GM12878 (cell line): ENCODE measurements around the gene PCDHAC1. TPM values are rescaled to one million over a fixed set of nuclear protein-coding genes. Genes with fewer than 3 reads are reported as not detected.

Experiments
- ATAC-seq: fragments of 200-7000 bp; cut with Tn5 transposase; 3 replicates; pipeline ENCODE4 v1.9.1; 2020; ENCODE audit warnings: mild to moderate bottlenecking, moderate library complexity
- BruUV-seq: library from RNA; stranded (reverse); fragments of 400-500 nt; replicated peaks from 2 replicates; lab custom pipeline; 2021; lab: Mats Ljungman, UMichigan
- CTCF ChIA-PET: fragments of 300-600 bp; sonication (Branson Sonifier 250); formaldehyde crosslinking; extraction: SDS; loops from one replicate; lab custom pipeline; 2021; ENCODE audit warnings: inconsistent platforms; lab: Yijun Ruan, JAX
- POLR2A ChIA-PET: fragments of 350-600 bp; formaldehyde crosslinking; extraction: SDS; loops from one replicate; lab custom pipeline; 2021; ENCODE audit warnings: inconsistent platforms; lab: Charles Lee
- RAD21 ChIA-PET: fragments of 300-600 bp; sonication (Branson Sonifier 250); formaldehyde crosslinking; loops from one replicate; lab custom pipeline; 2023; ENCODE audit warnings: antibody characterized with exemption; ENCODE audit not compliant: unreplicated experiment; lab: Charles Lee
- SMC1A ChIA-PET: fragments of 300-600 bp; sonication (Branson Sonifier 250); formaldehyde crosslinking; loops from one replicate; lab custom pipeline; 2023; ENCODE audit not compliant: unreplicated experiment, uncharacterized antibody; lab: Charles Lee
- DNase-seq: peaks from one replicate; pipeline ENCODE4 v3.0.0-alpha.2; 2011; ENCODE audit warnings: low read depth, low spot score
- FAIRE-seq: peaks from 3 replicates; lab custom pipeline; 2011; peaks lifted over from hg19 to GRCh38; lab: Jason Lieb, UNC
- H2AFZ ChIP-seq: 2 replicates; pipeline ENCODE4 v1.6.0; 2011; ENCODE audit warnings: low read depth, low read length, control low read depth; ENCODE audit not compliant: control insufficient read depth
- H3K27ac ChIP-seq: 2 replicates; pipeline ENCODE4 v1.5.1; 2011; ENCODE audit warnings: control low read depth; ENCODE audit not compliant: control insufficient read depth, insufficient read depth
- H3K27me3 ChIP-seq, 2 experiments: replicated peaks in 1 of 2; 2 replicates each; pipeline versions ENCODE4 v1.6.0 to v1.6.1; 2011; ENCODE audit warnings: low read length in 1 of 2; ENCODE audit not compliant: control insufficient read depth in 2 of 2, insufficient read depth in 2 of 2
- H3K36me3 ChIP-seq, 2 experiments: 2 replicates each; pipeline ENCODE4 v1.5.1; 2011; ENCODE audit warnings: low read length in 1 of 2; ENCODE audit not compliant: control insufficient read depth in 2 of 2, insufficient read depth in 2 of 2
- H3K4me1 ChIP-seq: 2 replicates; pipeline ENCODE4 v1.6.1; 2011; ENCODE audit warnings: mild to moderate bottlenecking, low read length, moderate library complexity, mixed read lengths; ENCODE audit not compliant: control insufficient read depth, insufficient read depth
- H3K4me2 ChIP-seq: 2 replicates; pipeline ENCODE4 v1.6.0; 2011; ENCODE audit warnings: control low read depth; ENCODE audit not compliant: control insufficient read depth, insufficient read depth
- H3K4me3 ChIP-seq: fragments of 200-600 bp; sonication (generic); 2 replicates; pipeline ENCODE4 v1.5.1; 2016
- H3K79me2 ChIP-seq: 2 replicates; pipeline ENCODE4 v1.6.0; 2011; ENCODE audit warnings: low read length; ENCODE audit not compliant: control insufficient read depth, insufficient read depth
- H3K9ac ChIP-seq: 2 replicates; pipeline ENCODE4 v1.8.0; 2011; ENCODE audit warnings: low read length, control low read depth, mixed read lengths; ENCODE audit not compliant: control insufficient read depth, insufficient read depth
- H3K9me3 ChIP-seq: replicated peaks from 3 replicates; pipeline ENCODE4 v1.5.1; 2011; ENCODE audit warnings: mild to moderate bottlenecking, low read length; ENCODE audit not compliant: control insufficient read depth, insufficient read depth
- H4K20me1 ChIP-seq: 2 replicates; pipeline ENCODE4 v1.6.0; 2011; ENCODE audit not compliant: control insufficient read depth, insufficient read depth
- DPF2 ChIP-seq: fragments of 450-650 bp; IDR thresholded peaks from 2 replicates; pipeline ENCODE4 v1.6.1; 2017; ENCODE audit warnings: mild to moderate bottlenecking
- LARP7 ChIP-seq: fragments of 450-650 bp; IDR thresholded peaks from 2 replicates; pipeline ENCODE4 v1.6.1; 2017; ENCODE audit warnings: mild to moderate bottlenecking
- MTA3 ChIP-seq: IDR thresholded peaks from 2 replicates; pipeline ENCODE4 v1.6.1; 2012; ENCODE audit warnings: low read length, inconsistent platforms, borderline replicate concordance
- PML ChIP-seq: IDR thresholded peaks from 2 replicates; pipeline ENCODE4 v1.6.1; 2012; ENCODE audit warnings: low read length, inconsistent platforms
- POU2F2 ChIP-seq: IDR thresholded peaks from 3 replicates; pipeline ENCODE4 v1.6.1; 2011; ENCODE audit warnings: low read depth, mild to moderate bottlenecking, low read length, borderline replicate concordance
- RB1 ChIP-seq: fragments of 450-650 bp; formaldehyde crosslinking; IDR thresholded peaks from 2 replicates; pipeline ENCODE4 v1.6.1; 2017; ENCODE audit warnings: mild to moderate bottlenecking, borderline replicate concordance
- RFX5 ChIP-seq: IDR thresholded peaks from 2 replicates; pipeline ENCODE4 v1.6.1; 2011; ENCODE audit warnings: low read depth, low read length, improper control_type of control experiment
- SIN3A ChIP-seq: IDR thresholded peaks from 2 replicates; pipeline ENCODE4 v1.6.1; 2012; ENCODE audit warnings: low read depth, low read length, improper control_type of control experiment
- SMARCA5 ChIP-seq: fragments of 450-650 bp; IDR thresholded peaks from 2 replicates; pipeline ENCODE4 v1.6.1; 2017; ENCODE audit warnings: mild to moderate bottlenecking
- SRF ChIP-seq, 2 experiments: IDR thresholded peaks; 2 replicates each; pipeline ENCODE4 v1.6.1; 2011; ENCODE audit warnings: low read depth in 2 of 2, low read length in 2 of 2, mild to moderate bottlenecking in 1 of 2, moderate library complexity in 1 of 2
- TCF7 ChIP-seq: IDR thresholded peaks from 2 replicates; pipeline ENCODE4 v1.6.1; 2014; ENCODE audit warnings: antibody characterized with exemption, borderline replicate concordance
- ZNF24 ChIP-seq: fragments of 450-650 bp; IDR thresholded peaks from 2 replicates; pipeline ENCODE4 v1.6.1; 2017; ENCODE audit warnings: antibody characterized with exemption, mild to moderate bottlenecking
- ZZZ3 ChIP-seq: IDR thresholded peaks from 2 replicates; pipeline ENCODE4 v1.6.1; 2011; ENCODE audit warnings: low read depth; ENCODE audit not compliant: control insufficient read depth, insufficient read length
- WGBS: methylation state at CpG from one replicate; pipeline ENCODE4 v1.1.6; 2016; ENCODE audit warnings: low lambda C conversion rate; ENCODE audit not compliant: insufficient replicate concordance, insufficient coverage; ENCODE audit errors: missing lambda C conversion rate; 5-methylcytosine and 5-hydroxymethylcytosine counted together
- in situ Hi-C: fragments of 300-500 bp; cut with MboI; formaldehyde crosslinking; loops from 9 replicates; pipeline ENCODE4 v1.14.3; 2018; ENCODE audit warnings: mixed read lengths
- intact Hi-C: fragments of 100-400 bp; cut with micrococcal nuclease; formaldehyde crosslinking; loops from one replicate; pipeline ENCODE4 v1.14.2; 2022; ENCODE audit not compliant: unreplicated experiment
- polyA plus RNA-seq, 11 experiments: library from polyadenylated mRNA; depleted of rRNA in 4 of 11; unstranded in 6 of 11; stranded (reverse) in 5 of 11; fragments of >200 nt; fragmentation: Nextera tagmentation in 4 of 11; fragmentation: Illumina TruSeq in 1 of 11; extraction: Ambion mirVana in 4 of 11; extraction: Trizol in 1 of 11; gene quantifications; 1 replicate in 1 of 11; 2 replicates in 10 of 11; pipeline versions ENCODE4 v1.2.1 to v1.2.3, GENCODE V29; 2011 to 2016; ENCODE audit warnings: inconsistent platforms in 2 of 11, missing spikeins in 2 of 11, low read depth in 1 of 11
- total RNA-seq, 4 experiments: library from RNA; depleted of rRNA in 3 of 4; stranded (reverse); fragments of >200 nt in 3 of 4; fragmentation: Illumina TruSeq in 1 of 4; extraction: Trizol in 1 of 4; gene quantifications; 2 replicates each; pipeline versions ENCODE4 v1.2.1 to v1.2.3, GENCODE V29; 2013 to 2021
- TF ChIP-seq, protein P1 (sequence below): fragments of 450-650 bp; IDR thresholded peaks from 2 replicates; pipeline ENCODE4 v1.6.1; 2017; ENCODE audit warnings: low read depth, mild to moderate bottlenecking, moderate library complexity
- TF ChIP-seq, protein P2 (sequence below): fragments of 450-650 bp; IDR thresholded peaks from 2 replicates; pipeline ENCODE4 v1.6.1; 2017; ENCODE audit warnings: mild to moderate bottlenecking, moderate library complexity

PCDHAC1 gene
- total and polyA plus RNA-seq, 10 of the 15 experiments (the other 5 are each of a cell fraction or from before 2014, with no cell fraction given), result not detected

DNA sequence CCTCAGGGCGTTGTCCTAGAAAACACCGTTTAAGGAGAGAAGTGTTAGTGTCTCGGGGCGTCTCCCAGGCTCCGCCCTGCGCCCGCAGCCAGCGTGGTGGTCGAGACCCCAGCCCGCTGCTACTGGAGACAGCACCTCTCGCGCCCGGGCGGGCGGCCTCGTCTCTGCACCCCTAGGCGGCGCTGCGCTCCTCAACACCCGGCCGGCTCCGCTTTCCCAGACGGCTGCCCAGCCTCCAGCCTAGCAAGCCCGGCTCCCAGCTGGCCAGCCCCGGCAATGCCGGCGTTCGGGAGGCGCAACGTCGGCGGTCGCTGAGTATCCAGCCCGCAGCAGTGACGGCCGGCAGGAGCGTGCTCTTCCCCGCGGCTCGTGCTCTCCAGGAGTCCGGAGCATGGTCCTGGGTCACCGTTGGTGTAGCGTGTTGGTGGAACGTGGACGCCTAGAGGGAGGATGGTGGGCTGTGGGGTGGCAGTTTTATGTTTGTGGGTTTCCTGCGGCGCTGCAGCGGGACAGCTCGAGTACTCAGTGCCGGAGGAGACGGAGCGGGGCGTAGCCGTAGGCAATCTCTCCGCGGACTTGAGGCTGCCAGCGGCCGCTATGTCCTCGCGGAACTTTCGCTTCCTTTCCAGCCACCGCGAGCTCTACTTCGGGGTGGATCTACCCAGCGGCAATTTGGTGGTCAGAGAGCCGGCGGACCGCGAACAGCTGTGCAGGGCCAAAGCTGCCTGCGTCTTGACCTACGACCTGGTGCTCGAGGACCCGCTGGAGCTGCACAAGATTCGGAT, 536 bp downstream of the PCDHAC1 start:
- ChIA-PET CTCF (no interaction called here), SMC1A (no interaction called here), POLR2A (no interaction called here), RAD21 (no interaction called here)
- WGBS, result 59% methylated on average over 47 of the region's 74 CpGs
- DNase-seq (no peak), FAIRE-seq (no peak), ATAC-seq (no peak)
- no peaks in the 10 kb centered on the region for H4K20me1 ChIP-seq
- intact Hi-C loops (no loop called here), in situ Hi-C loops (no loop called here)
- H3K27ac ChIP-seq, result no peak overlapping the region
- no peaks in the 10 kb centered on the region for H3K36me3 ChIP-seq
- no peaks in the 10 kb centered on the region for H3K27me3 ChIP-seq
- H3K9ac ChIP-seq, result no peak overlapping the region
- no TSS peak for BruUV-seq
- no peak overlapping the region for H3K4me2 ChIP-seq
- no peak overlapping the region for H3K4me3 ChIP-seq
- peaks cover 3% of the 10 kb centered on the region; the same call in 2 of the 3 replicates for H3K9me3 ChIP-seq
- TF ChIP-seq MTA3, result no peak
- no peak for TF ChIP-seq ZNF24
- no peak for TF ChIP-seq LARP7
- no peak for TF ChIP-seq TCF7
- TF ChIP-seq RB1, result no peak
- TF ChIP-seq DPF2, result no peak
- no peak for TF ChIP-seq PML
- no peak for TF ChIP-seq ZZZ3
- no peak for TF ChIP-seq POU2F2
- no peak overlapping the region for H2AFZ ChIP-seq
- no peaks in the 10 kb centered on the region for H3K79me2 ChIP-seq
- H3K4me1 ChIP-seq, result no peaks in the 10 kb centered on the region

DNA sequence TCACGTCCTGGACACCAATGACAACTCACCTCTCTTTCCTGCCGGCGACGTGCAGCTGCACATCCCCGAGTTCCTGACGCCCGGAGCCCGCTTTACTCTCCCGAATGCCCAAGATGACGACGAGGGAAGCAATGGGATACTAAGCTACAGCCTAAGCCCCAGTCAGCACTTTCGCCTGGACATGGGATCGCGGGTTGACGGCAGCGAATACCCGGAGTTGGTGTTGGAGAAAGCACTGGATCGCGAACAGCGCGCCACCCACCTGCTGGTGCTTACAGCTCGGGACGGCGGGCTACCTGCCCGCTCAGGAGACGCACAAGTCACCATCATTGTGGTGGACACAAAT, 1.1 kb downstream of the PCDHAC1 start:
- Histone ChIP-seq H2AFZ (no peak overlapping the region), H3K27me3 (no peaks in the 10 kb centered on the region), H3K4me3 (no peak overlapping the region), H3K36me3 (no peaks in the 10 kb centered on the region), H3K27ac (no peak overlapping the region), H3K9me3 (peaks cover 3% of the 10 kb centered on the region; the same call in 2 of the 3 replicates), H3K79me2 (no peaks in the 10 kb centered on the region), H3K4me2 (no peak overlapping the region), H3K9ac (no peak overlapping the region), H4K20me1 (no peaks in the 10 kb centered on the region), H3K4me1 (no peaks in the 10 kb centered on the region)
- POLR2A ChIA-PET, result no interaction called here
- in situ Hi-C loops (no loop called here), intact Hi-C loops (no loop called here)
- no peak for ATAC-seq
- BruUV-seq, result no TSS peak
- no peak for FAIRE-seq
- 82% methylated on average over 22 of the region's 26 CpGs for WGBS
- CTCF ChIA-PET, result no interaction called here
- SMC1A ChIA-PET, result no interaction called here
- RAD21 ChIA-PET, result no interaction called here
- no peak for DNase-seq
- TF ChIP-seq, protein P1, sequence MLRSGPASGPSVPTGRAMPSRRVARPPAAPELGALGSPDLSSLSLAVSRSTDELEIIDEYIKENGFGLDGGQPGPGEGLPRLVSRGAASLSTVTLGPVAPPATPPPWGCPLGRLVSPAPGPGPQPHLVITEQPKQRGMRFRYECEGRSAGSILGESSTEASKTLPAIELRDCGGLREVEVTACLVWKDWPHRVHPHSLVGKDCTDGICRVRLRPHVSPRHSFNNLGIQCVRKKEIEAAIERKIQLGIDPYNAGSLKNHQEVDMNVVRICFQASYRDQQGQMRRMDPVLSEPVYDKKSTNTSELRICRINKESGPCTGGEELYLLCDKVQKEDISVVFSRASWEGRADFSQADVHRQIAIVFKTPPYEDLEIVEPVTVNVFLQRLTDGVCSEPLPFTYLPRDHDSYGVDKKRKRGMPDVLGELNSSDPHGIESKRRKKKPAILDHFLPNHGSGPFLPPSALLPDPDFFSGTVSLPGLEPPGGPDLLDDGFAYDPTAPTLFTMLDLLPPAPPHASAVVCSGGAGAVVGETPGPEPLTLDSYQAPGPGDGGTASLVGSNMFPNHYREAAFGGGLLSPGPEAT, result no peak
- TF ChIP-seq SIN3A (no peak), SMARCA5 (no peak), RFX5 (no peak), SRF (IDR thresholded peaks at IDR 0.05; ENCODE audit: low read depth in 2 of 2, low read length in 2 of 2) (no peak)
- TF ChIP-seq, protein P2, sequence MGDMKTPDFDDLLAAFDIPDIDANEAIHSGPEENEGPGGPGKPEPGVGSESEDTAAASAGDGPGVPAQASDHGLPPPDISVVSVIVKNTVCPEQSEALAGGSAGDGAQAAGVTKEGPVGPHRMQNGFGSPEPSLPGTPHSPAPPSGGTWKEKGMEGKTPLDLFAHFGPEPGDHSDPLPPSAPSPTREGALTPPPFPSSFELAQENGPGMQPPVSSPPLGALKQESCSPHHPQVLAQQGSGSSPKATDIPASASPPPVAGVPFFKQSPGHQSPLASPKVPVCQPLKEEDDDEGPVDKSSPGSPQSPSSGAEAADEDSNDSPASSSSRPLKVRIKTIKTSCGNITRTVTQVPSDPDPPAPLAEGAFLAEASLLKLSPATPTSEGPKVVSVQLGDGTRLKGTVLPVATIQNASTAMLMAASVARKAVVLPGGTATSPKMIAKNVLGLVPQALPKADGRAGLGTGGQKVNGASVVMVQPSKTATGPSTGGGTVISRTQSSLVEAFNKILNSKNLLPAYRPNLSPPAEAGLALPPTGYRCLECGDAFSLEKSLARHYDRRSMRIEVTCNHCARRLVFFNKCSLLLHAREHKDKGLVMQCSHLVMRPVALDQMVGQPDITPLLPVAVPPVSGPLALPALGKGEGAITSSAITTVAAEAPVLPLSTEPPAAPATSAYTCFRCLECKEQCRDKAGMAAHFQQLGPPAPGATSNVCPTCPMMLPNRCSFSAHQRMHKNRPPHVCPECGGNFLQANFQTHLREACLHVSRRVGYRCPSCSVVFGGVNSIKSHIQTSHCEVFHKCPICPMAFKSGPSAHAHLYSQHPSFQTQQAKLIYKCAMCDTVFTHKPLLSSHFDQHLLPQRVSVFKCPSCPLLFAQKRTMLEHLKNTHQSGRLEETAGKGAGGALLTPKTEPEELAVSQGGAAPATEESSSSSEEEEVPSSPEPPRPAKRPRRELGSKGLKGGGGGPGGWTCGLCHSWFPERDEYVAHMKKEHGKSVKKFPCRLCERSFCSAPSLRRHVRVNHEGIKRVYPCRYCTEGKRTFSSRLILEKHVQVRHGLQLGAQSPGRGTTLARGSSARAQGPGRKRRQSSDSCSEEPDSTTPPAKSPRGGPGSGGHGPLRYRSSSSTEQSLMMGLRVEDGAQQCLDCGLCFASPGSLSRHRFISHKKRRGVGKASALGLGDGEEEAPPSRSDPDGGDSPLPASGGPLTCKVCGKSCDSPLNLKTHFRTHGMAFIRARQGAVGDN, result no peak
